GM18519 (cell line): ENCODE measurements around the gene CFAP99.

Experiments used
- ATAC-seq: cut with Tn5 transposase; IDR thresholded peaks from one replicate; pipeline ENCODE4 v1.9.1; 2021; ENCODE audit warnings: mild to moderate bottlenecking, moderate library complexity; ENCODE audit not compliant: unreplicated experiment, low FRiP score

CFAP99 gene

GRCh38 chr4:2409381-2409783, 9.4 kb upstream of the CFAP99 start:
- no peak for ATAC-seq

- no peak for ATAC-seq
These were observed 6.8 kb upstream of the CFAP99 start for GRCh38 chr4:2411786-2412510.

- no peak for ATAC-seq
These were observed 6.2 kb upstream of the CFAP99 start for GRCh38 chr4:2412534-2412884.

- ATAC-seq = no peak
These were observed 5.7 kb upstream of the CFAP99 start for GRCh38 chr4:2412885-2413716.

- ATAC-seq = no peak
These were observed 4.7 kb upstream of the CFAP99 start for GRCh38 chr4:2413821-2414610.

GRCh38 chr4:2415213-2415612, 3.5 kb upstream of the CFAP99 start:
- no peak for ATAC-seq

GRCh38 chr4:2415881-2416563, 2.7 kb upstream of the CFAP99 start:
- no peak for ATAC-seq

- ATAC-seq = no peak
These were observed 2.1 kb upstream of the CFAP99 start for GRCh38 chr4:2416564-2417225.

- ATAC-seq = no peak
These were observed 1.5 kb upstream of the CFAP99 start for GRCh38 chr4:2417226-2417764.

GRCh38 chr4:2417765-2418649, 748 bp upstream of the CFAP99 start, which contains the start of gene ZFYVE28:
Gene ZFYVE28 (minus strand): TSS chr4:2418645. CDS start chr4:2418323, 322 bp downstream.
- ATAC-seq = peak; percentile 11

GRCh38 chr4:2419814-2420213, 1.1 kb downstream of the CFAP99 start:
- no peak for ATAC-seq

GRCh38 chr4:2421928-2422327, 3.2 kb downstream of the CFAP99 start:
- ATAC-seq = no peak

GRCh38 chr4:2423066-2423465, 4.3 kb downstream of the CFAP99 start:
- ATAC-seq = no peak

- no peak for ATAC-seq
These were observed 4.9 kb downstream of the CFAP99 start for GRCh38 chr4:2423695-2424094.

- ATAC-seq = no peak
These were observed 5.8 kb downstream of the CFAP99 start for GRCh38 chr4:2424581-2424980.

- ATAC-seq = no peak
These were observed 6.8 kb downstream of the CFAP99 start for GRCh38 chr4:2425386-2426068.

GRCh38 chr4:2426069-2426397, 7.3 kb downstream of the CFAP99 start:
- ATAC-seq = no peak

- no peak for ATAC-seq
These were observed 8.0 kb downstream of the CFAP99 start for GRCh38 chr4:2426711-2427275.
